GM12872 (cell line): ENCODE data around the gene TEX11.

Experiments
- CTCF ChIP-seq: IDR thresholded peaks from 3 replicates; pipeline ENCODE4 v1.5.1; 2011; ENCODE audit warnings: low read depth, mild to moderate bottlenecking, low read length, moderate library complexity; ENCODE audit not compliant: insufficient read depth

TEX11 gene

GRCh38 chrX:70908541-70908940, at the start of gene TEX11:
Gene TEX11, minus strand, starts transcription at chrX:70908711. Its CDS starts 922 bp downstream, at chrX:70907789.
- TF ChIP-seq CTCF: no peak

GRCh38 chrX:70954871-70955270, 46.4 kb upstream of the TEX11 start:
- no peak for TF ChIP-seq CTCF

GRCh38 chrX:70924294-70924911, 15.9 kb upstream of the TEX11 start:
- TF ChIP-seq CTCF: no peak

GRCh38 chrX:70922774-70923473, 14.4 kb upstream of the TEX11 start:
- no peak for TF ChIP-seq CTCF

- no peak for TF ChIP-seq CTCF
Measured at GRCh38 chrX:70921709-70922352, 13.3 kb upstream of the TEX11 start.

- no peak for TF ChIP-seq CTCF
Measured at GRCh38 chrX:70916754-70917153, 8.2 kb upstream of the TEX11 start.

GRCh38 chrX:70907900-70908299, 611 bp downstream of the TEX11 start:
- no peak for TF ChIP-seq CTCF
